PC-3 (cell line): ENCODE measurements around the gene PDE6G. TPM values are rescaled to one million over a fixed set of nuclear protein-coding genes. Genes with fewer than 3 reads are reported as not detected.

Source experiments
- ATAC-seq: fragments of 200-7000 bp; cut with Tn5 transposase; 2 replicates; pipeline ENCODE4 v1.9.1; 2020; ENCODE audit warnings: mild to moderate bottlenecking, moderate library complexity
- BruUV-seq: library from RNA; stranded (reverse); fragments of 400-500 nt; replicated peaks from 2 replicates; lab custom pipeline; 2021; lab: Mats Ljungman, UMichigan
- CTCF ChIA-PET: fragments of 300-600 bp; sonication (Branson Sonifier 250); formaldehyde crosslinking; loops from one replicate; lab custom pipeline; 2022; ENCODE audit warnings: antibody characterized with exemption; lab: Charles Lee
- POLR2A ChIA-PET: fragments of 300-600 bp; sonication (Branson Sonifier 250); formaldehyde crosslinking; loops from one replicate; lab custom pipeline; 2022; ENCODE audit warnings: antibody characterized with exemption; ENCODE audit not compliant: unreplicated experiment; lab: Charles Lee
- DNase-seq: peaks from one replicate; pipeline ENCODE4 v3.0.0-alpha.2; 2015
- H2AFZ ChIP-seq: fragments of 300-600 bp; sonication (generic); 2 replicates; pipeline ENCODE4 v1.6.0; 2016; ENCODE audit warnings: antibody characterized with exemption, low read length
- H3F3A ChIP-seq: fragments of 300-600 bp; sonication (generic); one replicate; pipeline ENCODE4 v1.6.0; 2017; ENCODE audit warnings: antibody characterized with exemption, low read length, control low read depth, mild to moderate bottlenecking; ENCODE audit not compliant: unreplicated experiment
- H3K27ac ChIP-seq: fragments of 300-600 bp; sonication (generic); 2 replicates; pipeline ENCODE4 v1.5.1; 2016; ENCODE audit warnings: mild to moderate bottlenecking, low read length
- H3K27me3 ChIP-seq: fragments of 300-600 bp; sonication (generic); 2 replicates; pipeline ENCODE4 v1.6.1; 2016; ENCODE audit warnings: low read length, mixed read lengths
- H3K36me3 ChIP-seq: fragments of 300-600 bp; sonication (generic); 2 replicates; pipeline ENCODE4 v1.6.1; 2016; ENCODE audit warnings: low read depth, mixed run types, low read length, mixed read lengths
- H3K4me1 ChIP-seq: fragments of 300-600 bp; sonication (generic); 2 replicates; pipeline ENCODE4 v1.5.1; 2016; ENCODE audit warnings: low read length; ENCODE audit not compliant: insufficient read depth
- H3K4me2 ChIP-seq: fragments of 300-600 bp; sonication (generic); 2 replicates; pipeline ENCODE4 v1.6.0; 2016; ENCODE audit warnings: low read length
- H3K4me3 ChIP-seq: fragments of 300-600 bp; sonication (generic); 2 replicates; pipeline ENCODE4 v1.5.1; 2016; ENCODE audit warnings: mild to moderate bottlenecking, low read length, mixed read lengths
- H3K79me2 ChIP-seq: fragments of 300-600 bp; sonication (generic); 2 replicates; pipeline ENCODE4 v1.6.1; 2017; ENCODE audit warnings: low read length, mixed read lengths
- H3K9ac ChIP-seq: fragments of 300-600 bp; sonication (generic); 2 replicates; pipeline ENCODE4 v1.6.0; 2016; ENCODE audit warnings: mild to moderate bottlenecking, low read length
- H3K9me2 ChIP-seq: fragments of 300-600 bp; sonication (generic); replicated peaks from 2 replicates; pipeline ENCODE4 v1.6.1; 2016; ENCODE audit warnings: mixed run types, low read length, mixed read lengths
- H3K9me3 ChIP-seq: fragments of 300-600 bp; sonication (generic); 2 replicates; pipeline ENCODE4 v1.6.1; 2016; ENCODE audit warnings: low read length, mixed read lengths
- H4K20me1 ChIP-seq: fragments of 300-600 bp; sonication (generic); 2 replicates; pipeline ENCODE4 v1.6.1; 2016; ENCODE audit warnings: low read length, mixed read lengths
- CTCF ChIP-seq: fragments of 300-600 bp; sonication (generic); conservative IDR thresholded peaks from 2 replicates; pipeline ENCODE4 v1.5.1; 2017; ENCODE audit warnings: antibody characterized with exemption, low read depth, mild to moderate bottlenecking, low read length
- EZH2 ChIP-seq: fragments of 300-600 bp; sonication (generic); IDR thresholded peaks from one replicate; pipeline ENCODE4 v1.6.1; 2017; ENCODE audit warnings: antibody characterized with exemption, mild to moderate bottlenecking, low read length; ENCODE audit not compliant: unreplicated experiment
- EZH2phosphoT487 ChIP-seq: fragments of 300-600 bp; sonication (generic); IDR thresholded peaks from 2 replicates; pipeline ENCODE4 v1.6.1; 2018; ENCODE audit warnings: mild to moderate bottlenecking, antibody characterized with exemption, low read length, borderline replicate concordance
- intact Hi-C: fragments of 100-400 bp; cut with micrococcal nuclease; formaldehyde crosslinking; loops from 2 replicates; pipeline ENCODE4 v1.9.0; 2023
- total RNA-seq: library from RNA; depleted of rRNA; stranded (reverse); fragments of >200 nt; gene quantifications from 2 replicates; pipeline ENCODE4 v1.2.3, GENCODE V29; 2014

The PDE6G gene
- total RNA-seq, 1 experiment from 2014 or later = not detected

DNA sequence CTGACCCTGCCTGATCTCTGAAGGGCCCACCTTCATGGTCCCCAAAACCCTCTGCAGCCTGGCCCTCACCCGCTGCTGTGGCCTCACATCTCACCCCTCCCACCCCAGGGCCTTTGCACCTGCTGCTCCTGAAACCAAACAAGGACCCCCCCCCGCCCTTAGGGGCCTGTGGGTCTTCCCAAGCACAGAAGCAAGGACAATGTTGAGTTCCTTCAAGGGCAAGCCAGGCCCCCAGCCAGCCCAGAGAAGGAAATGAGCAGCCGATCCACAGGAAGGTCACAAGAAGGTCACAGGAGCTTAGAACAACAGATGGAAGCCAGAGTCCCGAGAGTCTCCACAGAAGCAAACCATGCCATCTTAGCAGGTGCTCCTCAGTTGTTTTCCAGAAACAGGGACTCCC, 493 bp upstream of the PDE6G start:
- intact Hi-C loops = no loop called here
- ATAC-seq (no peak), DNase-seq (no peak)
- Histone ChIP-seq H4K20me1 (no peaks in the 10 kb centered on the region), H3K9ac (no peak overlapping the region), H3K79me2 (no peaks in the 10 kb centered on the region), H3K4me2 (no peak overlapping the region), H3K27ac (no peak overlapping the region), H3K4me3 (no peak overlapping the region), H3K9me2 (no peaks in the 10 kb centered on the region), H3F3A (no peaks in the 10 kb centered on the region), H3K36me3 (no peaks in the 10 kb centered on the region), H3K9me3 (no peaks in the 10 kb centered on the region), H3K27me3 (no peaks in the 10 kb centered on the region), H3K4me1 (peaks cover 13% of the 10 kb centered on the region), H2AFZ (no peak overlapping the region)
- TF ChIP-seq CTCF (no peak), EZH2phosphoT487 (no peak)
- CTCF ChIA-PET = no interaction called here
- POLR2A ChIA-PET = no interaction called here
- no TSS peak for BruUV-seq

DNA sequence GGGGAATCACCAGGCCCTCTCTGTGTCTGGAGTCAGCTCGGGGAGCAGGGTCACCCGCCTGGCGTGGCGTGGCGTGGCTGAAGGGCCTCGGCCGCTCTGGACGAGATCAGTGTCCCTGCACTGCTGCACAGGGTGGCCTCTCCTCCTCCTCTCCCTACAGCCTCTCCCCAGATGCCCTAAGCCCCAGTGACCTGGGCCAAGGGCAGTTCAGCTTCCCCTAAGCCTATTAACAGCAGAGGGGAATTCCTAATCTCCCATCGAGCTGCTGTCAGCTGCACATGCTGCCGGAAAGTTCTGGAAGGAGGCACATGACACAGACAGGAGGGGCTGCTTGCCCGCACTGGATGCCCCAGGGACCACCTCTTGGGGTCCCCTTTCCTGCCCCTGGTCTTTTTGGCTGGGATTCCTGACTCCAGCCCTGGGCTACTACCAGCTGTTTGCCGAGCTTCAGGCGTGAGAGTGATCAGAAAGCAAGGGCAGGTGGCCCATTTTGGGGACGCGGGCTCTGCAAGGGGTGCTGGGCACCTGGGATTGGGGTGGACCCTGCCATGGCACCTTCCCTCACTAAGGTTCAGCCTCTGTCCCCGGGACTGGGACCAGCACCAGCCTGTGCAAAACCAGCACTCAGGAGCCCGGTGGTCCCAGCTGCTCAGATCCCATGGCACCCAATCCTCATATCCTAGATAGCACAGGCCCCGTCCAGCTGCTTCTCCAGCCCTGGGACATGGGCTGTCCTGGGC, 794 bp downstream of the PDE6G start:
- Histone ChIP-seq H3K4me3 (no peak overlapping the region), H3K9me2 (no peaks in the 10 kb centered on the region), H3K4me2 (no peak overlapping the region), H3K79me2 (no peaks in the 10 kb centered on the region), H3K36me3 (no peaks in the 10 kb centered on the region), H3F3A (no peaks in the 10 kb centered on the region), H3K27me3 (no peaks in the 10 kb centered on the region), H2AFZ (no peak overlapping the region), H3K9me3 (no peaks in the 10 kb centered on the region), H3K4me1 (peaks cover 19% of the 10 kb centered on the region), H3K9ac (no peak overlapping the region), H3K27ac (no peak overlapping the region), H4K20me1 (no peaks in the 10 kb centered on the region)
- no peak for ATAC-seq
- intact Hi-C loops = no loop called here
- no peak for TF ChIP-seq EZH2phosphoT487
- no peak for TF ChIP-seq CTCF
- no peak for TF ChIP-seq EZH2
- CTCF ChIA-PET = no interaction called here
- POLR2A ChIA-PET = no interaction called here
- no TSS peak for BruUV-seq
- no peak for DNase-seq
